HG03103 (cell line): ENCODE results near the gene ARHGDIA.
A peak's percentile ranks its signal among the peaks of the same experiment; 100 is the strongest.
"Not testable (repeated sequence)": the region's sequence is repeated elsewhere in the genome, so short reads cannot be mapped to it uniquely, and the experiment has no call there.

Experiments used
- ATAC-seq: cut with Tn5 transposase; IDR thresholded peaks from one replicate; pipeline ENCODE4 v1.9.1; 2021; ENCODE audit warnings: low read depth; ENCODE audit not compliant: unreplicated experiment

Gene ARHGDIA

GRCh38 chr17:81845881-81846742 is 25.0 kb downstream of the ARHGDIA start:
- ATAC-seq: no peak

- ATAC-seq: no peak
Observed at GRCh38 chr17:81845361-81845760, 25.8 kb downstream of the ARHGDIA start.

- ATAC-seq: no peak
Observed at GRCh38 chr17:81844887-81845286, 26.2 kb downstream of the ARHGDIA start.

GRCh38 chr17:81844327-81844851 is 26.7 kb downstream of the ARHGDIA start:
- ATAC-seq: no peak

GRCh38 chr17:81843713-81844326 is 27.3 kb downstream of the ARHGDIA start:
- ATAC-seq: no peak

- ATAC-seq: no peak
Observed at GRCh38 chr17:81842725-81843504, 28.2 kb downstream of the ARHGDIA start.

GRCh38 chr17:81842378-81842724 is 28.8 kb downstream of the ARHGDIA start:
- ATAC-seq: no peak

GRCh38 chr17:81841866-81842265 is 29.3 kb downstream of the ARHGDIA start:
- no peak for ATAC-seq

- ATAC-seq: no peak
Observed at GRCh38 chr17:81840826-81841778, 30.0 kb downstream of the ARHGDIA start.

GRCh38 chr17:81840059-81840458 is 31.1 kb downstream of the ARHGDIA start:
- ATAC-seq: not testable (repeated sequence)

GRCh38 chr17:81839301-81839700 is 31.8 kb downstream of the ARHGDIA start:
- ATAC-seq: no peak

- no peak for ATAC-seq
Observed at GRCh38 chr17:81838753-81839255, 32.3 kb downstream of the ARHGDIA start.

GRCh38 chr17:81837641-81838040 is 33.5 kb downstream of the ARHGDIA start:
- no peak for ATAC-seq

- ATAC-seq: no peak
Observed at GRCh38 chr17:81834831-81835267, 36.3 kb downstream of the ARHGDIA start, which contains the start of gene PPP1R27. PPP1R27 (minus strand) TSS chr17:81835050; CDS start chr17:81834953, 97 bp downstream.

- ATAC-seq: no peak
Observed at GRCh38 chr17:81833921-81834830, 37.0 kb downstream of the ARHGDIA start.

- ATAC-seq: peak; percentile 64
Observed at GRCh38 chr17:81833160-81833920, 37.8 kb downstream of the ARHGDIA start, which contains the start of gene MCRIP1. MCRIP1 (minus strand) TSS chr17:81833291; CDS start chr17:81824506, 8,785 bp downstream.

- ATAC-seq: no peak
Observed at GRCh38 chr17:81832608-81833159, 38.5 kb downstream of the ARHGDIA start.
